H1 (cell line): Measurements from ENCODE around the gene FGFR2. TPM values are rescaled to one million over a fixed set of nuclear protein-coding genes. Genes with fewer than 3 reads are reported as not detected.

Experiments used
- CTCF ChIA-PET: fragments of 300-600 bp; sonication (Branson Sonifier 250); formaldehyde crosslinking; loops from one replicate; lab custom pipeline; 2021; ENCODE audit not compliant: partially characterized antibody; lab: Charles Lee
- POLR2A ChIA-PET: fragments of 300-600 bp; sonication (Branson Sonifier 250); formaldehyde crosslinking; loops from one replicate; lab custom pipeline; 2021; ENCODE audit warnings: inconsistent platforms; ENCODE audit not compliant: partially characterized antibody; lab: Charles Lee
- DNase-seq, 2 experiments: peaks; one replicate each; pipeline versions ENCODE4 v3.0.0 to v3.0.0-alpha.2; 2010 to 2022; ENCODE audit warnings: low spot score in 2 of 2, low read depth in 1 of 2, mixed read lengths in 1 of 2
- FAIRE-seq: peaks from 2 replicates; lab custom pipeline; 2011; peaks lifted over from hg19 to GRCh38; lab: Jason Lieb, UNC
- H2AFZ ChIP-seq: 2 replicates; pipeline ENCODE4 v1.8.1; 2012; ENCODE audit warnings: low read length, inconsistent platforms
- H2AK5ac ChIP-seq: 2 replicates; pipeline ENCODE4 v1.6.1; 2013; ENCODE audit warnings: low read depth, low read length
- H2BK120ac ChIP-seq: replicated peaks from 2 replicates; pipeline ENCODE3; 2013; ENCODE audit warnings: low read depth, low read length, inconsistent platforms
- H2BK12ac ChIP-seq: 2 replicates; pipeline ENCODE4 v1.6.1; 2013; ENCODE audit warnings: low read depth, low read length
- H2BK15ac ChIP-seq: 2 replicates; pipeline ENCODE4 v1.6.1; 2013; ENCODE audit warnings: low read length
- H2BK20ac ChIP-seq: 2 replicates; pipeline ENCODE4 v1.6.1; 2013; ENCODE audit warnings: low read length
- H2BK5ac ChIP-seq: 2 replicates; pipeline ENCODE4 v1.6.1; 2013; ENCODE audit warnings: low read depth, low read length
- H3K14ac ChIP-seq: 2 replicates; pipeline ENCODE4 v1.6.1; 2013; ENCODE audit warnings: inconsistent platforms; ENCODE audit not compliant: insufficient read length
- H3K18ac ChIP-seq: 2 replicates; pipeline ENCODE4 v1.6.1; 2013; ENCODE audit warnings: low read length; ENCODE audit errors: extremely low read depth
- H3K23ac ChIP-seq: 2 replicates; pipeline ENCODE4 v1.6.1; 2013; ENCODE audit warnings: inconsistent platforms; ENCODE audit not compliant: insufficient read length
- H3K23me2 ChIP-seq: 2 replicates; pipeline ENCODE4 v1.6.1; 2013; ENCODE audit warnings: low read depth, low read length
- H3K27ac ChIP-seq: 2 replicates; pipeline ENCODE4 v1.6.1; 2011; ENCODE audit warnings: low read depth, low read length, inconsistent platforms
- H3K27me3 ChIP-seq, 4 experiments: replicated peaks in 1 of 4; 1 replicate in 1 of 4; 2 replicates in 3 of 4; pipeline versions ENCODE4 v1.6.1 to v1.8.1; 2011 to 2013; ENCODE audit warnings: low read length in 3 of 4, mild to moderate bottlenecking in 3 of 4, inconsistent platforms in 2 of 4, mixed read lengths in 2 of 4, moderate library complexity in 1 of 4; ENCODE audit not compliant: control insufficient read depth in 3 of 4, insufficient read depth in 3 of 4; ENCODE audit errors: extremely low read depth in 1 of 4
- H3K36me3 ChIP-seq, 4 experiments: 2 replicates each; pipeline versions ENCODE4 v1.6.1 to v1.8.1; 2011 to 2013; ENCODE audit warnings: mild to moderate bottlenecking in 4 of 4, low read length in 3 of 4, moderate library complexity in 2 of 4, control low read depth in 1 of 4, inconsistent platforms in 1 of 4; ENCODE audit not compliant: insufficient read depth in 4 of 4, control insufficient read depth in 2 of 4
- H3K4ac ChIP-seq: replicated peaks from 2 replicates; pipeline ENCODE3; 2013; ENCODE audit warnings: low read length, low read depth, mixed read lengths, inconsistent platforms; ENCODE audit not compliant: insufficient read length
- H3K4me1 ChIP-seq, 4 experiments: replicated peaks in 1 of 4; 1 replicate in 1 of 4; 2 replicates in 3 of 4; pipeline versions ENCODE4 v1.6.1 to v1.8.1; 2011 to 2013; ENCODE audit warnings: low read length in 3 of 4, inconsistent platforms in 2 of 4, mixed read lengths in 1 of 4; ENCODE audit not compliant: insufficient read depth in 4 of 4, control insufficient read depth in 3 of 4
- H3K4me2 ChIP-seq, 2 experiments: 2 replicates each; pipeline versions ENCODE4 v1.6.1 to v1.8.1; 2011 to 2013; ENCODE audit warnings: low read depth in 2 of 2, low read length in 2 of 2, control low read depth in 1 of 2, inconsistent platforms in 1 of 2, mild to moderate bottlenecking in 1 of 2; ENCODE audit not compliant: insufficient read depth in 1 of 2
- H3K4me3 ChIP-seq, 4 experiments: fragments of 200-600, 300-600 bp in 1 of 4; sonication (generic), shearing (Covaris generic), sonication (Bioruptor Twin) in 1 of 4; 2 replicates each; pipeline versions ENCODE4 v1.5.1 to v1.8.1; 2011 to 2016; ENCODE audit warnings: low read length in 4 of 4, low read depth in 3 of 4, control low read depth in 2 of 4, inconsistent platforms in 2 of 4, mild to moderate bottlenecking in 2 of 4, mixed read lengths in 1 of 4, moderate library complexity in 1 of 4; ENCODE audit not compliant: insufficient read depth in 2 of 4; ENCODE audit errors: extremely low read depth in 1 of 4
- H3K56ac ChIP-seq: replicated peaks from 2 replicates; pipeline ENCODE3; 2013; ENCODE audit warnings: low read depth, mild to moderate bottlenecking, mixed read lengths, low read length, inconsistent platforms; ENCODE audit not compliant: insufficient read length
- H3K79me1 ChIP-seq: 2 replicates; pipeline ENCODE4 v1.6.1; 2013; ENCODE audit warnings: low read depth, low read length, control low read depth
- H3K79me2 ChIP-seq, 2 experiments: 2 replicates each; pipeline versions ENCODE4 v1.6.1 to v1.8.1; 2012 to 2013; ENCODE audit warnings: low read length in 2 of 2, mild to moderate bottlenecking in 2 of 2, inconsistent platforms in 1 of 2; ENCODE audit not compliant: insufficient read depth in 2 of 2, control insufficient read depth in 1 of 2
- H3K9ac ChIP-seq, 4 experiments: replicated peaks in 1 of 4; 1 replicate in 1 of 4; 2 replicates in 3 of 4; pipeline versions ENCODE4 v1.6.1 to v1.8.1; 2011 to 2013; ENCODE audit warnings: low read depth in 3 of 4, low read length in 3 of 4, control low read depth in 2 of 4, mild to moderate bottlenecking in 2 of 4, moderate library complexity in 2 of 4, inconsistent platforms in 1 of 4; ENCODE audit errors: extremely low read depth in 1 of 4
- H3K9me3 ChIP-seq, 2 experiments: 2 replicates each; pipeline versions ENCODE4 v1.6.1 to v1.8.1; 2012 to 2013; ENCODE audit warnings: mild to moderate bottlenecking in 2 of 2, moderate library complexity in 2 of 2, control low read depth in 1 of 2, inconsistent platforms in 1 of 2, low read depth in 1 of 2, low read length in 1 of 2, mixed read lengths in 1 of 2; ENCODE audit not compliant: insufficient read depth in 2 of 2
- H4K20me1 ChIP-seq, 2 experiments: replicated peaks in 1 of 2; 2 replicates each; pipeline versions ENCODE3 to v1.8.1; 2011 to 2013; ENCODE audit warnings: inconsistent platforms in 2 of 2, low read length in 2 of 2, mild to moderate bottlenecking in 1 of 2; ENCODE audit not compliant: insufficient read depth in 2 of 2, control insufficient read depth in 1 of 2
- H4K5ac ChIP-seq: 2 replicates; pipeline ENCODE4 v1.6.1; 2013; ENCODE audit warnings: low read length, low read depth, mixed read lengths, inconsistent platforms; ENCODE audit not compliant: insufficient read length
- H4K8ac ChIP-seq: 2 replicates; pipeline ENCODE4 v1.8.0; 2013; ENCODE audit warnings: mild to moderate bottlenecking, moderate library complexity, low read length, inconsistent platforms; ENCODE audit not compliant: insufficient read depth; ENCODE audit errors: extremely low read depth
- H4K91ac ChIP-seq: replicated peaks from 2 replicates; pipeline ENCODE3; 2013; ENCODE audit warnings: low read length, mixed read lengths, inconsistent platforms; ENCODE audit not compliant: insufficient read length
- BRCA1 ChIP-seq: IDR thresholded peaks from 2 replicates; pipeline ENCODE4 v1.6.1; 2012; ENCODE audit warnings: low read depth, low read length, improper control_type of control experiment
- GTF2F1 ChIP-seq: IDR thresholded peaks from 2 replicates; pipeline ENCODE4 v1.6.1; 2012; ENCODE audit warnings: low read depth, low read length, improper control_type of control experiment, borderline replicate concordance
- JUN ChIP-seq: IDR thresholded peaks from 2 replicates; pipeline ENCODE4 v1.6.1; 2011; ENCODE audit warnings: low read depth, mild to moderate bottlenecking, improper control_type of control experiment, low read length
- JUND ChIP-seq: IDR thresholded peaks from 2 replicates; pipeline ENCODE4 v1.6.1; 2011; ENCODE audit warnings: mild to moderate bottlenecking, improper control_type of control experiment, low read length
- KDM5A ChIP-seq: fragments of 200-600 bp; IDR thresholded peaks from 2 replicates; pipeline ENCODE4 v1.7.1; 2012; ENCODE audit warnings: mild to moderate bottlenecking, low read length, inconsistent platforms, mixed read lengths
- NRF1 ChIP-seq: IDR thresholded peaks from 2 replicates; pipeline ENCODE4 v1.6.1; 2011; ENCODE audit warnings: mild to moderate bottlenecking, low read depth, low read length, improper control_type of control experiment
- SIX5 ChIP-seq: IDR thresholded peaks from 2 replicates; pipeline ENCODE4 v1.6.1; 2011; ENCODE audit warnings: mild to moderate bottlenecking, low read depth, low read length
- TAF7 ChIP-seq: optimal IDR thresholded peaks from 2 replicates; pipeline ENCODE3; 2011; ENCODE audit warnings: low read depth, mild to moderate bottlenecking, inconsistent platforms, low read length, moderate library complexity, borderline replicate concordance
- TBP ChIP-seq: IDR thresholded peaks from 2 replicates; pipeline ENCODE4 v1.6.1; 2011; ENCODE audit warnings: low read depth, low read length, improper control_type of control experiment
- YY1 ChIP-seq: IDR thresholded peaks from 2 replicates; pipeline ENCODE4 v1.6.1; 2011; ENCODE audit warnings: low read depth, mild to moderate bottlenecking, low read length
- ZNF274 ChIP-seq: IDR thresholded peaks from 2 replicates; pipeline ENCODE4 v1.7.0; 2012; ENCODE audit warnings: low read length, borderline replicate concordance; ENCODE audit errors: extremely low read depth
- WGBS, 2 experiments: shearing (Covaris generic) in 1 of 2; methylation state at CpG; one replicate each; pipeline versions ENCODE4 v1.1.6 to v1.1.7; 2013 to 2015; ENCODE audit warnings: low lambda C conversion rate in 2 of 2, mixed read lengths in 2 of 2, inconsistent platforms in 1 of 2, low coverage in 1 of 2, missing lambda C conversion rate in 1 of 2; ENCODE audit not compliant: insufficient replicate concordance in 2 of 2, insufficient coverage in 1 of 2, insufficient read length in 1 of 2; ENCODE audit errors: extremely low coverage in 1 of 2, missing lambda C conversion rate in 1 of 2; 5-methylcytosine and 5-hydroxymethylcytosine counted together
- polyA plus RNA-seq, 7 experiments: library from polyadenylated mRNA; depleted of rRNA in 3 of 7; stranded (reverse) in 5 of 7; unstranded in 2 of 7; fragments of >200 nt in 5 of 7; fragments of 200-250 nt in 2 of 7; gene quantifications; 1 replicate in 5 of 7; 2 replicates in 1 of 7; 4 replicates in 1 of 7; pipeline versions ENCODE4 v1.2.1 to v1.2.3, GENCODE V29; 2011 to 2013; ENCODE audit warnings: missing spikeins in 2 of 7, mixed read lengths in 2 of 7
- total RNA-seq: library from RNA; stranded (reverse); fragmentation: NEBNext Ultra II Directional; extraction: Animal tissue kit (Norgen Biotek cat#: 25700); gene quantifications from 2 replicates; pipeline ENCODE4 v1.2.1, GENCODE V29; 2021

FGFR2 gene
- total and polyA plus RNA-seq, 2 of the 8 experiments (the other 6 are each of a cell fraction or from before 2014, with no cell fraction given) = 50.2 to 81.2 TPM

DNA sequence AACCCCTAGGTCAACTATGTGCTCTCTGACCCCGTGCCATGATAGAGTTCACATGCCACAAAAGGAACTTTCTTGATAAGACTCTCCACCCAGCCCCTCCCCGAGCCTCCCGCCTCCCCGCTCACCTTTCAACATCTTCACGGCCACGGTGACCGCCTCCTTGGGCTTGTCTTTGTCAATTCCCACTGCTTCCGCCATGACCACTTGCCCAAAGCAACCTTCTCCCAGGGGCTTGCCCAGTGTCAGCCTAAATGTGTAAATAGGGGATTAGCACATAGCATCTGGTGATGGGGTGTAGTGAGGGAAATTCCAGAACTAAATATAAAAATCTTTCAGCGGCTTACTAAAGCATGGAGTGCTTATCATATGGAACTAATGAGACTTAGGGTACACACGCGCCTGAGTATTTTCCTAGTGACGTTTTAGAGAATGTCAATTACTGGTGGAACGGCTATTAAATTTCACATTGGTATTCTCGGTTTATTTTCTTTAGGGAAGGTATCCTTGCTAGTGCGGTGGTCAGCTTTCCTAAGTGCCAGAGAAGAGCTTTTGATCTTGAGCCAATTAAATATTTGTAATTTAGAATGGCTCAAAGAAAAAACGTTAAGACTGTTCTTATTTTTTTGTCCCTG, 97.4 kb downstream of the FGFR2 start:
- Histone ChIP-seq H3K27ac (no peak overlapping the region), H3K4me1 (no peaks in the 10 kb centered on the region; a peak in 1 of 7 replicates), H3K23me2 (no peaks in the 10 kb centered on the region), H4K20me1 (no peaks in the 10 kb centered on the region), H3K27me3 (no peaks in the 10 kb centered on the region), H4K91ac (no peak overlapping the region), H2BK20ac (no peak overlapping the region), H3K9ac (no peak overlapping the region), H2BK12ac (no peak overlapping the region), H3K4ac (no peak overlapping the region), H4K8ac (no peak overlapping the region), H3K56ac (no peak overlapping the region), H3K14ac (no peak overlapping the region), H3K4me2 (no peak overlapping the region), H2BK15ac (no peak overlapping the region), H3K36me3 (peaks cover 21 to 97% (median 70%) of the 10 kb centered on the region in 4 experiments), H2BK5ac (no peak overlapping the region), H2BK120ac (no peak overlapping the region), H2AK5ac (no peak overlapping the region), H3K23ac (no peak overlapping the region), H4K5ac (no peak overlapping the region), H3K4me3 (no peak overlapping the region), H3K79me1 (no peaks in the 10 kb centered on the region; the same call in 1 of the 2 replicates), H3K9me3 (no peaks in the 10 kb centered on the region), H3K79me2 (peaks cover 0 to 15% of the 10 kb centered on the region in 2 experiments; a peak in 2 of 4 replicates), H3K18ac (no peak overlapping the region), H2AFZ (no peak overlapping the region)
- CTCF ChIA-PET = interaction anchor here (0.8 kb wide), 1 partner anchor 14 kb away, joined by 3 read pairs; no protein-coding TSS in a partner anchor
- FAIRE-seq = no peak
- 91% methylated on average over 16 of the region's 16 CpGs; no CpG with 5 or more reads in 1 of the 2 experiments for WGBS, 2 experiments
- DNase-seq = no peak
- POLR2A ChIA-PET = interaction anchor here (0.9 kb wide), 1 partner anchor 9 kb away, joined by 3 read pairs; no protein-coding TSS in a partner anchor
- TF ChIP-seq TAF7 = no peak
- no peak for TF ChIP-seq KDM5A
- TF ChIP-seq BRCA1 = no peak
- TF ChIP-seq YY1 = no peak
- TF ChIP-seq GTF2F1 = no peak
- no peak for TF ChIP-seq JUND
- no peak for TF ChIP-seq SIX5
- no peak for TF ChIP-seq JUN
- no peak for TF ChIP-seq ZNF274
- TF ChIP-seq TBP = no peak
- TF ChIP-seq NRF1 = no peak
